GM19099 (cell line): ENCODE data around the gene SNTA1.

Experiments used
- POLR2A ChIP-seq: IDR thresholded peaks from 3 replicates; pipeline ENCODE4 v1.6.1; 2011; ENCODE audit warnings: low read depth; ENCODE audit not compliant: insufficient read length; ENCODE audit errors: extremely low read depth

The SNTA1 gene

DNA sequence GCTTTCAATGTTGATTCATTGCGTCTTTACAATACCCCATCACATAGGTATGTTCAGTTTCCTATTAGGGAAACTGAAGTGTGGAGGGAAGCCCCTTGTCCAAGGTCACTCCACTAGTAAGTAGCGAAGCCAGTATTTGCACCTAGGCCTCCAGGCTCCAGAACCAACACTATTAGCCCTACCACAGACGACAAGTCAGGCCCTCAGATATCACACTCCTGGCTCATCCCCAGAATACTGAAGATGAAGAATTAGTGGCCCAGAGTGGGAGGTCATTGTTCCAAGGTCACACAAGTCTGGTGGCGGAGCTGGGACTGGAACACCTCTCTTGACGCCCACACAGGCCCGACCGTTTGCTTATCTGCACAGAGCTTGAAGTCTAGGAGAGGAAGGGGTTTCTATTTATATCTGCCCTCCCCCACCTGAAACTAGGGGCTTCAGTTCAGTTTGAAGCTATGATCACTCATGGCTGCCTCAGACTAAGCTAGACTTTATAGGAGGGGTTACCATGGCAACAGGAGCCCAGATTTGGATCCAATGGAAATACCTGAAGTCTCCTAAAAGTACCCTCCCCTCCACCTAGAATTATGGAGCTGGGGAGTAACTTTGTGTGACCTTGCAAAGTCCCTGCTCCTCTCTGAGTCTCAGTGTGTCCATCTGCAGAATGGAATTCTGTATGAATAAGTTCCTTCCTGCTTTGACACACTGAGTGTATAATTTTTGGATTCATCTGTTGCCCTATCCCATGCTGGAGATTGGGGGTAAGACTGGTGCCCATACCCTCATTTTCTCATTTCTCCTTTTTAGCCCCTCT is 2.2 kb downstream of the SNTA1 start:
- no peak for TF ChIP-seq POLR2A

DNA sequence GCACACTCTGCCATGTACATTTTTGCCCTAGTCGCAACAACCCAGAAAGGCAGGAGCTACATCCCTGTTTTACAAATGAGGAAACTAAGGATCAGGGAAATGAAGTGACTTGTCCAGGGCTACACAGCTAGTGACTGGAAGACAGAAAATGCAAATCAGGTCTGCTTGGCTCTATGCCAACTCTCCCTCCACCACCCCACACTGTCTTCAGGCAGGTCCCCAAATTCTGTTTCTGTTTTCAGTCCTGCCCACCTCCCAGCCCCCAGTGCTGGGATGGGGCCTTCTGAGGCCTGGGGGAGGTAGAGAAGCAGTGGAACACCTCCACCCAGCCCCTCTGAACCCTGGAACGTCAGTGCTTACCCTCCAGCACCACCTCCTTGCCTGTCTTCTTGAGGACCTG is 5.1 kb downstream of the SNTA1 start:
- no peak for TF ChIP-seq POLR2A

DNA sequence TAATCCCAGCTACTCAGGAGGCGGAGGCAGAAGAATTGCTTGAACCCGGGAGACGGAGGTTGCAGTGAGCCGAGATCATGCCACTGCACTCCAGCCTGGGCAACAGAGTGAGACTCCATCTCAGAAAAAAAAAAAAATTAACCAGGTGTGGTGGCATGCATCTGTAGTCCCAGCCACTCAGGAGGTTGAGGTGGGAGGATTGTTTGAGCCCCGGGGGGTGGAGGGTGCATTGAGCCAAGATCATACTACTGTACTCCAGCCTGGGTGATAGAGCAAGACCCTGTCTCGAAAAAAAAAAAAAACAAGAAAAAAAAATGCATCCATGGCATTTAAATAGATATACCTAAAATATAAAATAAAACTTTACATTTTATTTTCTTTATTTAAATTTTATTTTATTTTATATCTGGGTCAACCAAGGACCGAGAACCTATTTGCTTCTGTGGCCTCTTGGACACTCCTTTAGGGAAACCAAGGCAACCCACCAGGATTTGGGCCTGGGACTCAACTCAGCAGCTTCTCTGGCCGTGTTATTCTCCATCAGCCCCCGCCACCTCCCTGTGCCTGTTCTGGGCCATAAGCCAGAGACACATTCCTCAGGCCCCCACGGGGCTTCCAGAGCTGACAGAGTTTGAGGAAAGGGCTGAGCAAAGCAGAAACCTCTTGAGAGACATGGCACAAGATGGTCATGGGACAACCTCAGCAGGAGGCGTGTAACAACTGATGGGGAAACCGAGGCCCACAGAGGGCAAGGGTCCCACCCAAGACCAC is 6.2 kb downstream of the SNTA1 start:
- no peak for TF ChIP-seq POLR2A

DNA sequence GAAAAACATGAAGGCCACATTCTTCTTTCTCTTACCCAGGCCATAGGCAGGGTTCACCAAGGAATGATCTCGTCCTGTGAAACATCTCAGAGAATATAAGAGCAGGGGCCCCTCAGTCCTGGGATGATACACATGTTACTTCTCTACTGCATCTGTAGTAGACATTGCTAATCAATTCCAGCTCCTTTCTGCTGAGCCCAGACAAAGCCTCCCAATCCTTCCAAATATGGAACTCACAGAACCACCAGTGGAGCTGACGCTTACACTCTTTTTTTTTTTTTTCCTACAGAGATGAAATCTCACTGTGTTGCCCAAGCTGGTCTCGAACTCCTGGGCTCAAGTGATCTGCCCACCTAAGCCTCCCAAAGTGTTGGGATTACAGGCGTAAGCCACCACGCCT is 9.1 kb downstream of the SNTA1 start:
- no peak for TF ChIP-seq POLR2A

DNA sequence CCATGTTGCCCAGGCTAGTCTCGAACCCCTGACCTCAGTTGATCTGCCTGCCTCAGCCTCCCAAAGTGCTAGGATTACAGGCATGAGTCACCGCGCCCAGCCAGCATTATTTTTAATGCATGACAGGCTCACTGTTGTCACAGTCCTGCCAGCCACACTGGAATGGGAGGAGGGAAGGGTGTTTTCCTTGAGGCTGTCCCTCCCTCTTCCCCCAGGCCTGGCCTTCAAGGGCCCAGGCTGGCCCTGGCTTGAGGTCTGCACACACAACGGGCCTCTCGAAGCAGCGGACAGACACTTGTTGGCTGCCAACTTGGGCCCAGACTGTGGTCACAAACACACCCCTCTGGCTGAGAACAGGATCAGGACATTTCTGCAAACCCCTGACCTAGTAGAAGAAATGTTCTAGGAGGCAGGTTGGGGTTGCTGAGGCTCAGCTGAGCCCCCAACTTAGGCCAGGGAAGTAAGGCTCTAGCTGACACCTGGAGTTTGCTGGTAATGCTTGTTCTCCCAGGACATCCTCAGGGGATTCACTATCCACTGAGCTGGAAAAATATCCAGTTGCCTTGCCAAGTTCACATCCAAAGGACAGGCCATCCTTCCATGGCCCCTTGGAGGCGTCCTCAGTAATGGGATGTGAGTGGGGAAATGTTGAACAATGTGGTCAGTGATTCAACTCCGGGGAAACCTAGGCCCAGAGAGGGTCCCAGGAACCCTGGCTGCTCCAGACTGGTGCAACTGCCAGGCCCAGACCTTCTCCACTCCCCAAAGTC is 9.9 kb downstream of the SNTA1 start:
- TF ChIP-seq POLR2A, result no peak

DNA sequence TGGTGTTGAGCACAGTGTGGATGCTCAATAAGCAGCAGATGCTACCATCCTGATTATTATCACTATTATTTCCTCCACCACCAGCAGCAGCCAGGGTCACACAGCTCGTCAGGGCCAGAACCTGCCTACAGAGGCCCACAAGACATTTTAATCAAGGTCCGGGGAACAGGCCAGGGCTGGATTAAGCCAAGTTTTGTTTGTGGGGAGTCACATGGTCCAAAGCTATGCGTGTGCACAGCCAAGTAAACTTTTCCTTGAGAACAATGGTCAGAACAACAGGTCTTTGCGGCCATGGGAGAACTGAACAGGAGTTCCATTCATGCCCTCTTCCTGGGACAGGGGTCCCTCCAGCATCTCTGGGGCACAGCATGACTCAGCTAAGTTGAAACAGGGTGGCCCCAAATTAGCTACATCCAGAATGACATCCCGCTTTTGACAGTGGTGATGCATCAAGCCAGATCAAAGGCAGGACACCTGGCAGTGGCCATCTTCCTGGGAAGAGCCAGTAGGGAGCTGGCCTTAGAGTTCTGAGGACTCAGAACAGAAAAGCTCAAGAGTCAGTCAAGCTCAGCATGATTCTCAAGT is 11.7 kb downstream of the SNTA1 start:
- TF ChIP-seq POLR2A, result no peak

DNA sequence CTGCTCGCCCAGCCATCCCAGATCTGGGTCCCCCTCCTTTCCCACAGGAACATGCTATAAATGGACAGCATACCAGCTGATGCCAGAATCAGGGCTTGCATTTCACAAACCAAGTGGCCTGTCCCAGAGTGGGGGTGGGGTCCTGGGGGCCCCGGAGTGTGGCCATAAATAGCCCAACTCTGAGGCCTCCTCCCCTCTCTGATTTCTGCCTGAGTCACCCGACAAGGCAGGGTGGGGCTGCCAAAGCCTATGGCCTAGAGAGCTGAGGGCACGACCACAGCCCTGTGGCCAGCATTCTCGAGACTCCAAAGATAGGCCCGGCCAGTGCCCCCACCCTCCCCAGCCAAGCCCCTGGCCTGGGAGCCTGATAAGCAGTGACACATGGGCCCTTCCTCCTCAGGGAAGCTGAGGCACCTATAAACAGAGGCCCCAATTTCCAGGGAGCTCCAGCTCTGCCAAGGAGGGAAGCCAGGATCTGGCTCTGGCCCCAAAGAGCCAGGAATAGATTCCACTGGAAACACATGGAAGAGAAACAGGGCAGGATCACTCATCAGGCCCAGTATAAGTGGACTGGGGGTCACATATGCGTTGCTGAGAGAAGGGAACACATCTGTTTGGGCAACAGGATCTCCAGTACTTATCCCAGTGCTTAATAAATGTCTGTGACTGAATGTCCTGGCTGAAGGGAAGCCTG is 20.3 kb downstream of the SNTA1 start:
- no peak for TF ChIP-seq POLR2A

DNA sequence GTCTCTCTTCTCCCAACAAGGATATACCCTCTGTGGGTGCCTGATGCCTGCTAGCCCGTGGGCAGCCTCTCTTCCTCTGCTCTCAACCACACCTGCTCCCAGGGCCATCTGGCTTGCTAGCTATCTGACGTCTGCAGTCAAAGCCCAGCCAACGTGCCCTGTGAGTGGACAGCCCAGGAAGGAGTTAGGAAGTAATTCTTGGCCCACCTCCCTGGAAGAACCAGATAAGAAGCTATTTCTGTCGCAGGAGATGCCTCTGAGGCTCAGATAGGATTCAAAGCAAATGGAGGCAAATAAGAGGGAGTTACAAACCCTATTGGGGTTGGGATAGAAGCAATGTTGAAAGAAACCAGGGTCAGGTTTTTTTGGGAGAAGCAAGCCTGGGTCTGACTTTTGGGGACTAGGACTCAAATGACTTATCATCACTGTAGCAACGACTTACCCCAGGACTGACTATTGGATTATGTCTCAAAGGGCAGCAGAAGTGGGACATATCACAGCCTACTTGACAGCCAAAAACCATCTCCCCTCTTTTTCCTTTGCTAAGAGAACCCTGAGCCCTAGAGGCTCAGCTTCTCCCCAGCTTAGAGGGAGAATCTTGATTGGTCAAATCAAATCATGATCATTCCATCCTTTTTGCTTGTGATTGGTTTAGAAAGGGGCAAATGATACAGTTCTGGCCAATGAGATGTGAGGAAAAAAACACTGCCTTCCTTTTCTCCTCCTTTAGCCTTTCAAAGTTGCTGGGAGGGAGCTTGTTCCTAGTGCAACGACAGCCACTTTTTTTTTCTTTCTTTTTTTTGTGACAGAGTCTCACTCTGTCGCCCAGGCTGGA is 24.2 kb downstream of the SNTA1 start:
- no peak for TF ChIP-seq POLR2A

DNA sequence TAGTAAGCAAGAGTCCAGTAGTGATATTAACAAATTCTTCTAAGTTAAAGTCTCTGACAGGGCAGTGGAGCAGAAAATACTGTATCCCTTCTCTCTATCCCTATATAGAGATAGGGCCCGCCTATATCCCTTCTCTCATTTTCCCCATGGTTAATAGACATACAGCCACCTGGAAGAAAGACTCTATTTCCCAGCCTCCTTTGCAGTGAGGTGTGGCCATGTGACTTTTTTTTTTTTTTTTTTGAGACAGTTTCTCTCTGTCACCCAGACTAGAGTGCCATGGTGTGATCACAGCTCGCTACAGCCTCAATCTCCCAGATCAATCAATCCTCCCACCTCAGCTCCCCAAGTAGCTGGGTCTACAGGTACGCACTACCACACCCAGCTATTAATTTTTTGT is 25.5 kb downstream of the SNTA1 start:
- TF ChIP-seq POLR2A, result no peak

DNA sequence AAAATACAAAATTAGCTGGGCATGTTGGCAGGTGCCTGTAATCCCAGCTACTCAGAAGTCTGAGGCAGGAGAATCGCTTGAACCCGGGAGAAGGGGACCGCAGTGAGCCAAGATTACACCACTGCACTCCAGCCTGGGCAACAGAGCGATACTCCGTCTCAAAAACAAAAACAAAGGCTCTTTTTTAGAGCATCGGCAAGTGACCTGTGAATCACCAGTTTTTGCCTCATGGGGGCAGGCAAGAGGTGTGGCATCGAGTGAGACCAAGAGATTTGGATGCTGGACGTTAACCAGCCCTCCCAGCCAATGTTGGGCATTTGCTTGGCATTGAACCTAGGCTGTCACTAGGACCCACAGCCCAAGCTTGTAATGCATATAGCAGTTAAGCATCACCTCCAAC is 27.6 kb downstream of the SNTA1 start:
- TF ChIP-seq POLR2A, result no peak

DNA sequence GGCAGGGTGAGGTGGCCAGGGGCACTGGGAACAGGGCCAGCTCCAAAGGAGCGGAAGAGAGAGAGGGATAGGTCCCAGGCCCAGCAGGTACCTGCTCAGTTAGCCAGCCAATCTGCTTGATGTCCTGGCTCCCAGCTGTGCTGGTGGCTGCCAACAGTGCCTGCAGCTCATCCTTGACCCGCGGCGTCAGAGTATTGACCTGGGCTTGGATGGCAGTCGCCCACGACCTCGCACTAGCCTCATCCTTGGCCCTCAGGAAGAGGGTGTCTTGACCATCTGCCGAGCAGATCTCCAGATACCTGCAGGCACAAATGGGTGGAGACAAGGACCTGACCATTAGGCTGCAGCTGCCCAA is 31.1 kb downstream of the SNTA1 start:
- TF ChIP-seq POLR2A, result no peak

DNA sequence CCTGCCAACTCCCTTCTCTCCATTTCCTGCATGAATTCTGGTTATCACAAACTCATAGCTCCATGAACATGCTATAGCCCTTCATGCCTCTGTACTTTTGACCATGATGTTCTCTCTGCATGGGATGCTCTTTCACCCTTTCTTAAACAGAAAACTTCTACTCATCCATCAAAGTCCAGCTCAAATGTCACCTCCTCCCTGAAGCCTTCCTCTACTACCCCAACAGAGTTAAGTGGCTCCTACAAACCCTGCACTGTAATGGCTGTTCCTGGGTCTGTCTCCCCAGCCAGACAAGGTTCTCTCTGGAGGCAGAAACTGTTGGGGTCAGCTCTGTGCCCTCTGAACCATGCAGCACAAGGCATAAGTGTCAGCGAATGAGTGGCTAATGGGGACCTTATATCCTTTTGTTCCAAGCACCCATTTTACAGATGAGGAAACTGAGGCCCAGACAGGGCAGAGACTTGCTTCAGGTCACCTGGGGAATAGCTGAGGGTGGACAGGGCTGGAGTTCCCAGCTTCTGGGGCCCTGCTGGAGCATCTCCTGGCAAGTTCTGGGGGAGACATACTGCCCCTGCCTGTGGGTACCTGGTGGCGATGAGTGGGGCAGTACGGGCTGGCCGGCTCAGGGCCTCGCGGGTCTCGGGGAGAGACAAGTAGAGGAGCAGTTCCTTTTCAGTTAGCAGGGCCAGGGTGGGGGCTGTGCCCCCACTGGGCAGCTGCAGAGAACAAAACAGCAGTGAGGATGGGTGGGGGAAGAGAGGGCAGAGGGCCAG is 31.7 kb downstream of the SNTA1 start:
- TF ChIP-seq POLR2A, result no peak

DNA sequence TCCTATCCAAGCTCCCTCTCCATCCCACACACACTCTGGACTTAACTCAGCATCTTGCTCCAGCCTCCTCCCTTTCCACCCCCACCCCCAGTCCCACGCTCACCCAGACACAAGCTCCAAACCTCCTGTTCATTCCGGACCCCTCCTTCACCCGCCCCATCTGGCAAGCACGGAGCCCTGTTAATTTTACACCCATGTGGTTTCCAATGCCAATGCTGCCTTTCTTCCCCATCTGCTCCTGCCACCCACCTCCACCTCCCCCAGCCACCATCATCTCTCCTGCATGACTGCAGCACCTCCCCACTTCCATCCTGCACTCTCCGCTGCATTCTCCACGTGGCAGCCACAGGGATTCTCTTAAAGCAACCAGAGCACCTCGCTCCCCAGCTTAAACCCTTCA is 32.3 kb downstream of the SNTA1 start:
- TF ChIP-seq POLR2A, result no peak
